T-cell (primary cell): ENCODE data around the gene CEP126. TPM values are rescaled to one million over a fixed set of nuclear protein-coding genes. Genes with fewer than 3 reads are reported as not detected.

Source experiments
- ATAC-seq, 4 experiments: fragments of 200-7000 bp in 3 of 4; fragments of 150-1000 bp in 1 of 4; cut with Tn5 transposase; replicated peaks in 1 of 4; 1 replicate in 3 of 4; 2 replicates in 1 of 4; pipeline ENCODE4 v1.10.0; 2021; ENCODE audit warnings: moderate library complexity in 3 of 4, mild to moderate bottlenecking in 2 of 4, moderate number of reproducible peaks in 1 of 4
- CTCF ChIA-PET, 2 donors: fragments of 300-600 bp; sonication (Branson Sonifier 250); formaldehyde crosslinking; loops; one replicate each; lab custom pipeline; 2022; ENCODE audit warnings: antibody characterized with exemption in 2 of 2; lab: Charles Lee
- POLR2A ChIA-PET, 2 donors: fragments of 300-600 bp; sonication (Branson Sonifier 250); formaldehyde crosslinking; loops; one replicate each; lab custom pipeline; 2022; ENCODE audit warnings: antibody characterized with exemption in 2 of 2; lab: Charles Lee
- DNase-seq, 35 experiments: peaks; one replicate each; pipeline versions ENCODE4 v3.0.0 to v3.0.0-alpha.2; 2013 to 2023
- H3K27ac ChIP-seq: one replicate; pipeline ENCODE4 v1.5.1; 2013; ENCODE audit warnings: low read length
- H3K27me3 ChIP-seq, 2 experiments: replicated peaks in 1 of 2; 1 replicate in 1 of 2; 2 replicates in 1 of 2; pipeline versions ENCODE4 v1.6.1 to v1.7.0; 2013; ENCODE audit warnings: low read length in 1 of 2, mixed read lengths in 1 of 2; ENCODE audit not compliant: control insufficient read depth in 2 of 2, insufficient read depth in 2 of 2; ENCODE audit errors: extremely low read depth in 1 of 2
- H3K36me3 ChIP-seq, 2 donors: 1 replicate in 1 of 2; 2 replicates in 1 of 2; pipeline versions ENCODE4 v1.6.1 to v1.7.0; 2013; ENCODE audit warnings: low read length in 1 of 2; ENCODE audit not compliant: control insufficient read depth in 2 of 2, insufficient read depth in 1 of 2; ENCODE audit errors: extremely low read depth in 1 of 2
- H3K4me1 ChIP-seq, 2 experiments: 1 replicate in 1 of 2; 2 replicates in 1 of 2; pipeline versions ENCODE4 v1.6.1 to v1.7.0; 2013; ENCODE audit warnings: low read length in 2 of 2, mixed read lengths in 1 of 2; ENCODE audit not compliant: insufficient read depth in 2 of 2, control insufficient read depth in 1 of 2; ENCODE audit errors: extremely low read depth in 1 of 2
- H3K4me3 ChIP-seq, 2 donors: 1 replicate in 1 of 2; 2 replicates in 1 of 2; pipeline versions ENCODE4 v1.5.1 to v1.7.0; 2013; ENCODE audit warnings: mild to moderate bottlenecking in 2 of 2, low read length in 1 of 2, moderate library complexity in 1 of 2; ENCODE audit not compliant: control insufficient read depth in 1 of 2; ENCODE audit errors: extremely low read depth in 1 of 2
- H3K9me3 ChIP-seq: 2 replicates; pipeline ENCODE4 v1.7.0; 2013
- H3K27ac Mint-ChIP-seq, 2 donors: one replicate each; pipeline ENCODE4 v1.8.0; 2020 to 2021; ENCODE audit warnings: mild to moderate bottlenecking in 2 of 2, mixed read lengths in 2 of 2
- H3K27me3 Mint-ChIP-seq, 2 donors: one replicate each; pipeline ENCODE4 v1.8.0; 2021 to 2022; ENCODE audit warnings: mixed read lengths in 2 of 2
- H3K36me3 Mint-ChIP-seq: one replicate; pipeline ENCODE4 v1.8.0; 2021; ENCODE audit warnings: mixed read lengths
- H3K4me1 Mint-ChIP-seq, 3 donors: one replicate each; pipeline ENCODE4 v1.8.0; 2020 to 2022; ENCODE audit warnings: mixed read lengths in 3 of 3, mild to moderate bottlenecking in 1 of 3
- H3K4me3 Mint-ChIP-seq, 3 donors: one replicate each; pipeline ENCODE4 v1.8.0; 2020 to 2022; ENCODE audit warnings: mild to moderate bottlenecking in 3 of 3, mixed read lengths in 3 of 3, moderate library complexity in 3 of 3
- H3K9me3 Mint-ChIP-seq, 3 donors: one replicate each; pipeline ENCODE4 v1.8.0; 2020 to 2022; ENCODE audit warnings: mixed read lengths in 3 of 3
- WGBS: methylation state at CpG from one replicate; pipeline ENCODE4 v1.1.5; 2013; ENCODE audit warnings: missing lambda C conversion rate; ENCODE audit not compliant: insufficient coverage; 5-methylcytosine and 5-hydroxymethylcytosine counted together
- total RNA-seq, 35 experiments: library from RNA in 6 of 35; stranded (reverse) in 6 of 35; fragments of 120-200 nt in 1 of 35; gene quantifications; one replicate each; pipeline versions ENCODE4 v1.2.1 to v1.2.4 and lab custom pipeline; 2013 to 2026

The CEP126 gene
- total RNA-seq, 5 donors from 2014 or later (not counting 1 experiment from before 2014, with no cell fraction given) = 1.6 to 2.2 (median 1.7) TPM

DNA sequence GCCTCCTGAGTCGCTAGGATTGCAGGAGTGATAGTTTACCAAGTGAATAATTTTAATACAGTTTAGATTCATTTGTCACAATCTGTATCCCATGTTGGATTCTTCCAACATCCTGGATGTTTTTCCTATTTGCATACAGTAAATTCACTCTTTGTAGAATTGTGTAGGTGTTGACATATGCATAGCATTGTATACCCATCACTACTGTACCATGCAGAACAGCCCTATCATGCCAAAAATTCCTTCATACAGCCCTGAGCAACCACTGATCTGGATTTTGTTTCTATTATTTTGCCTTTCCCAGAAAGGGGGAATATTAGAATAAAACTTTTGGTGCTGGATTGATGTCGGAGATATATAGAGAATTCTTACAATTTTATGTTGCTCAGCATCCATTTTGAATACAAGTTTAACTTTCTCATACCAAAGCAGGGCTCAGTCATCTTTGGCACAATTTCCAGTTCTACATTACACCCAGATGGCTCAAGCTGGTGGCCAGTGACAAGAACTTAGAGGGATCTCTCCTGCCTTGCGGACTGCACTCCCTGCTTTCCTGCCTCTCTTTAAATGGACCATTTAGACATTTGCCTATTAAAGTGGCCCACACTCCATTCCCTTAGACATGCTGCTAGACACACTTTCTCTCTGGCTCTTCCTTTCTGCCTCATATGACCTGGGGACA is 87.0 kb downstream of the CEP126 start:
- Mint-ChIP-seq H3K4me3 (no peak overlapping the region), H3K4me1 (peaks cover 3 to 6% (median 4%) of the 10 kb centered on the region in 3 donors), H3K27ac (no peak overlapping the region), H3K36me3 (peaks cover 9% of the 10 kb centered on the region), H3K9me3 (no peaks in the 10 kb centered on the region), H3K27me3 (no peaks in the 10 kb centered on the region)
- H3K4me1 ChIP-seq = no peaks in the 10 kb centered on the region
- no peak overlapping the region for H3K27ac ChIP-seq
- WGBS = no CpG with 5 or more reads among the region's 3 CpGs
- no peak overlapping the region for H3K4me3 ChIP-seq
- no peaks in the 10 kb centered on the region for H3K36me3 ChIP-seq
- no peaks in the 10 kb centered on the region for H3K9me3 ChIP-seq
- DNase-seq (no peak), ATAC-seq (no peak)
- H3K27me3 ChIP-seq = no peaks in the 10 kb centered on the region
- ChIA-PET CTCF (no interaction called here), POLR2A (no interaction called here)

DNA sequence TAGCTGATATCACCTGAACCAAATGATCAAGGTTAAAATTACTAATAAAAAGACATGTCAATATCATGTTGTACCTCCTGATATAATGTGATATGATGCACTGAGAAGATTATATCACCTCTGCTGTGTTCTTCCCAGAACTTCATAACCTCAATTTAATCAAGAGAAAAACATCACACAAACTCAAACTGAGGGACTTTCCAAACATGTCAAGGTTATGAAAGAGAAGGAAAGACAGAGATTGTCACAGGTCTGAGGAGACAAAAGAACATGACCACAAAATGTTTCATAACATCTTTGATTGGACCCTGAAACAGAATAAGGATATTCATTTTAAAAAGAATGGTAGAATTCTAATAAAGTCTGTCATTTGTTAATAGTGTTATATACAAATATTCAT is 89.4 kb downstream of the CEP126 start:
- H3K4me1 Mint-ChIP-seq = peaks cover 3 to 6% (median 4%) of the 10 kb centered on the region in 3 donors
- no peaks in the 10 kb centered on the region for H3K9me3 Mint-ChIP-seq
- peaks cover 3% of the 10 kb centered on the region for H3K36me3 Mint-ChIP-seq
- CTCF ChIA-PET = no interaction called here
- DNase-seq (no peak), ATAC-seq (peak in 1 of 4 experiments; percentile 28)
- no peaks in the 10 kb centered on the region for H3K27me3 Mint-ChIP-seq
- no peak overlapping the region for H3K27ac Mint-ChIP-seq
- Histone ChIP-seq H3K36me3 (no peaks in the 10 kb centered on the region), H3K4me1 (no peaks in the 10 kb centered on the region), H3K27me3 (no peaks in the 10 kb centered on the region), H3K4me3 (no peak overlapping the region), H3K27ac (no peak overlapping the region), H3K9me3 (no peaks in the 10 kb centered on the region)
- POLR2A ChIA-PET = no interaction called here
- no peak overlapping the region for H3K4me3 Mint-ChIP-seq

DNA sequence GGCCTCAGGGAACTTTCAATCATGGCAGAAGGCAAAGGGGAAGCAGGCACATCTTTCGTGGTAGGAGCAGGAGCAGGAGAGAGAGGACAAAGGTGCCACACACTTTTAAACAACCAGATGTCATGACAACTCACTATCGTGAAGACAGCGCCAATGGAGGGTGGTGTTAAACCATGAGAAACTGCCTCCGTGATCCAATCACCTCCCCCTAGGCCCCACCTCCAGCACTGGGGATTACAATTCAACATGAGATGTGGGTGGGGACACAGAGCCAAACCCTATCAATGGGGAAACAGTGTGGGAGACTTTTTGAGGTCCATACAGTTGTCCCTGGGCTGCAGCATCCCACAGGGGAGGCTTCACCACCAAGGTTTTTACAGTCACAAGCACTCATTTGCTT is 90.5 kb downstream of the CEP126 start:
- peaks cover 0 to 2% of the 10 kb centered on the region in 2 experiments for H3K27me3 ChIP-seq
- CTCF ChIA-PET = interaction anchor here (3.9 to 4.0 kb wide), 2 partner anchors 143 kb away, joined by 66 to 92 read pairs; no protein-coding TSS in a partner anchor
- ATAC-seq = no peak

DNA sequence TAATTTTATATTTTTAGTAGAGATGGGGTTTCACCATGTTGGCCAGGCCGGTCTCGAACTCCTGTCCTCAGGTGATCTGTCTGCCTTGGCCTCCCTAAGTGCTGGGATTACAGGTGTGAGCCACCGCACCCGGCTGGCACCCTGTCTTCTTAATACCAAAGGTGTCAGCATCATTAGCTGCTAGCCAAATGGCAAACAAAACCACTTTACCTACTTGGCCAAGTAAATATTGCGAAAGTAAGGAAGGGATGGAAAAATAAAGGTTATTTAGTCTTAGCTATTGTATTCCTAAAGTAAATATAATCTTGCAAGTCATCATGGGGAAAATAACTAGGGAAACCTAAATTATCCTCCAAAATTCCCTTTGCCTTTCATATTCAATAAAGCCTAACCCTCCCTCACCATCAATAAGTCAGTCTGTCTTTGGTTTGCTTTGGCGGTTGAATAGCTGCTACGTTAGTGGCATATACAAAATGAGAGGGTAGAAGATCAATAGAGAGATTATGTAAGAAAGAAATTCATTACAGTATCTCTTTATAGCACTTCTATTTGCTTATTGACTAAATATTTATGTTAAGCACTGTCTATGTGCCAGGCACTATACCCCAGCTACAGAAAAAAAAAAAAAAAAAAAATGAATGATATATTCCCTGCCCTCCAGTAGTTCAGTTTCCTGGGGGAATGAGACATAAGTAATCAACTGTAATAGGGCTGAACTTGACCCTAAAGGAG is 92.2 kb downstream of the CEP126 start:
- Mint-ChIP-seq H3K9me3 (no peaks in the 10 kb centered on the region), H3K27me3 (peaks cover 5 to 9% of the 10 kb centered on the region in 2 donors), H3K4me3 (no peak overlapping the region), H3K27ac (no peak overlapping the region), H3K36me3 (no peaks in the 10 kb centered on the region), H3K4me1 (peaks cover 3 to 6% (median 4%) of the 10 kb centered on the region in 3 donors)
- no peak overlapping the region for H3K4me3 ChIP-seq
- peaks cover 0 to 10% of the 10 kb centered on the region in 2 experiments for H3K27me3 ChIP-seq
- H3K9me3 ChIP-seq = no peaks in the 10 kb centered on the region
- H3K4me1 ChIP-seq = no peaks in the 10 kb centered on the region
- CTCF ChIA-PET = interaction anchor here (0.6 to 4.0 kb wide), 11 partner anchors 8 to 893 kb away, joined by 3 to 92 read pairs (median 3); partner anchors contain the start of gene CEP126 (in 1 of the 2)
- no peak for DNase-seq
- 100% methylated on average over 2 of the region's 7 CpGs for WGBS
- H3K36me3 ChIP-seq = no peaks in the 10 kb centered on the region
- ATAC-seq = no peak
- POLR2A ChIA-PET = no interaction called here
- no peak overlapping the region for H3K27ac ChIP-seq

More for the DNA sequence above, 90.5 kb downstream of the CEP126 start:
- H3K4me3 Mint-ChIP-seq = no peak overlapping the region
- Histone ChIP-seq H3K27ac (no peak overlapping the region), H3K9me3 (no peaks in the 10 kb centered on the region), H3K4me3 (no peak overlapping the region), H3K4me1 (no peaks in the 10 kb centered on the region), H3K36me3 (no peaks in the 10 kb centered on the region)
- no peaks in the 10 kb centered on the region for H3K9me3 Mint-ChIP-seq
- POLR2A ChIA-PET = no interaction called here
- peaks cover 3 to 6% (median 4%) of the 10 kb centered on the region in 3 donors for H3K4me1 Mint-ChIP-seq
- peaks cover 5 to 7% of the 10 kb centered on the region in 2 donors for H3K27me3 Mint-ChIP-seq
- no CpG with 5 or more reads among the region's 4 CpGs for WGBS
- no peak overlapping the region for H3K27ac Mint-ChIP-seq
- DNase-seq = no peak
- no peaks in the 10 kb centered on the region for H3K36me3 Mint-ChIP-seq

DNA sequence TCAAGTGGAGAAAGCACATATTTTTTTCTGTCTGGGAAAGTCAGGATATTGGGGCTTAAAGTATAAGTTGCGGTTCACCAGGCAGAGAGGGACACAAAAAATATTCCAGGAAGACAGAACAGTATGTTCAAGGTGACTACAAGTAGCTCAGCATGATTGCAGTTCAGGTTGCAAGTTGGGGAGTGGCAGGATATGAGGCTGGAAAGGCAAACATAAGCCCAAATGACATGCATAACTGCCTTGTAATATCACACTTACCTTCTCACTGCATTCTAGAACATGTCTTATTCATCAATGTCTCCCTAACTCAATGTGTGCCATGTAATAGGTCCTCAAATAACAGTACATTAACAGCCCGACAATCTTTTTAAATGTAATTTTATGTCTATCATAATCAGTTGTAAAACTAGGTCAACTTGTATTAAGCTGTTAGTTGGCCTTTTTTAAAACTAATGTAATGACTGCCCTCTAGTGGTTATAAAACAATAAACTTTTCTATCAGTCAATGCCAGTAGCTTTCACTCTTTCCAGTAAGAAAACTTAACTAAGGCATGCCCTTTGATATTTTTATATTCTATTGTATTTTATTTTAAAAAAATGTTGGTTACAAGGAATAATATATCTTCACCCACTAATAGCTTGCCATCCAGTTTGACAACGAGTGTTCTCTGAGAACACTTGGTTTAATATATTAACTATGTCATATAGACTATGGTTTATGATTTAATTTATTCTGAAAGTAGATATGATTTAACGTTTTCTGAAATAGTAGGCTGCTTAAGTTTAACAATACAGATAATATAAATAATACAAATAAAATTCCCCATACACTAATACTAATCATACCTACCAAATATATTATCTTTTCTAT is 93.0 kb downstream of the CEP126 start:
- no peak for ATAC-seq
- H3K27me3 ChIP-seq = peaks cover 0 to 10% of the 10 kb centered on the region in 2 experiments
- Mint-ChIP-seq H3K27me3 (peaks cover 10 to 15% of the 10 kb centered on the region in 2 donors), H3K9me3 (no peaks in the 10 kb centered on the region), H3K4me3 (no peak overlapping the region), H3K4me1 (peaks cover 3 to 6% (median 4%) of the 10 kb centered on the region in 3 donors), H3K27ac (no peak overlapping the region), H3K36me3 (no peaks in the 10 kb centered on the region)
- ChIA-PET POLR2A (no interaction called here), CTCF (interaction anchor here (0.6 to 4.0 kb wide), 17 partner anchors 9 to 659 kb away, joined by 3 to 92 read pairs (median 3); partner anchors contain the start of gene CEP126 (in 1 of the 2))
- H3K9me3 ChIP-seq = no peaks in the 10 kb centered on the region
- no peak overlapping the region for H3K27ac ChIP-seq
- 89% methylated on average over 1 of the region's 4 CpGs for WGBS
- no peak overlapping the region for H3K4me3 ChIP-seq
- H3K4me1 ChIP-seq = no peaks in the 10 kb centered on the region
- DNase-seq = peak in 1 of 35 experiments; percentile 42
- H3K36me3 ChIP-seq = no peaks in the 10 kb centered on the region
